ENCODE results near the gene SORL1-AS1.

The SORL1-AS1 gene

DNA sequence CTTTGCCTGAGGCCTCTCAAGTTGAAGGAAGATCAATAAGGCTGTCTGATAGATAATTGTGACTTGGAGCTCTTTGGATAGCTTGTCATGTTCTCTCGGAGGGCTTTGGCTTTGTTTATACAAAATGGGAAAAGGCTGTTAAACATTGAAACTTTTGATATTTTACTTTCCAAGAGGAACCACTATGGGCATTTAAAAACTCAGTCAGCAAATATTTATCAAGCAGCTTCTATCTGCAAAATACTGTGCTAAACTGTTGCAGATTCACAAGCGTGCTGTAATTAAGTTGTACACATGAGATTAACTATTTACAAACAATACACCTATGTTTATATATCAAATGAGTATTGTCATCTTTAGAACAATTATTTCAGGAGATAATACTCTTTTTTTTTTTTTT is 35.2 kb downstream of the SORL1-AS1 start:
- Histone ChIP-seq H2AFZ (replicated peaks) (peak overlapping the region; percentile 70), H3K36me3 (no peaks in the 10 kb centered on the region), H3K79me2 (ENCODE audit: low read depth) (no peaks in the 10 kb centered on the region), H3K9ac (no peak overlapping the region), H3K4me1 (no peaks in the 10 kb centered on the region), H3K9me3 (ENCODE audit: low read depth) (no peaks in the 10 kb centered on the region), H3K4me2 (no peak overlapping the region), H3K4me3 (no peak overlapping the region), H3F3A (ENCODE audit: low read depth) (no peaks in the 10 kb centered on the region), H3K27ac (no peak overlapping the region), H3K27me3 (no peaks in the 10 kb centered on the region), H4K20me1 (ENCODE audit: low read depth) (no peaks in the 10 kb centered on the region)
- Mint-ChIP-seq H3K36me3 (no peaks in the 10 kb centered on the region), H3K4me1 (peaks cover 4% of the 10 kb centered on the region), H3K27me3 (ENCODE audit: insufficient read depth, low read depth) (peaks cover 2% of the 10 kb centered on the region), H3K27ac (no peak overlapping the region), H3K4me3 (no peak overlapping the region), H3K9me3 (no peaks in the 10 kb centered on the region)
- no peak for DNase-seq (ENCODE audit: low spot score)
- TF ChIP-seq EZH2 (IDR thresholded peaks at IDR 0.05), result no peak
- TF ChIP-seq, protein P1, sequence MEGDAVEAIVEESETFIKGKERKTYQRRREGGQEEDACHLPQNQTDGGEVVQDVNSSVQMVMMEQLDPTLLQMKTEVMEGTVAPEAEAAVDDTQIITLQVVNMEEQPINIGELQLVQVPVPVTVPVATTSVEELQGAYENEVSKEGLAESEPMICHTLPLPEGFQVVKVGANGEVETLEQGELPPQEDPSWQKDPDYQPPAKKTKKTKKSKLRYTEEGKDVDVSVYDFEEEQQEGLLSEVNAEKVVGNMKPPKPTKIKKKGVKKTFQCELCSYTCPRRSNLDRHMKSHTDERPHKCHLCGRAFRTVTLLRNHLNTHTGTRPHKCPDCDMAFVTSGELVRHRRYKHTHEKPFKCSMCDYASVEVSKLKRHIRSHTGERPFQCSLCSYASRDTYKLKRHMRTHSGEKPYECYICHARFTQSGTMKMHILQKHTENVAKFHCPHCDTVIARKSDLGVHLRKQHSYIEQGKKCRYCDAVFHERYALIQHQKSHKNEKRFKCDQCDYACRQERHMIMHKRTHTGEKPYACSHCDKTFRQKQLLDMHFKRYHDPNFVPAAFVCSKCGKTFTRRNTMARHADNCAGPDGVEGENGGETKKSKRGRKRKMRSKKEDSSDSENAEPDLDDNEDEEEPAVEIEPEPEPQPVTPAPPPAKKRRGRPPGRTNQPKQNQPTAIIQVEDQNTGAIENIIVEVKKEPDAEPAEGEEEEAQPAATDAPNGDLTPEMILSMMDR (IDR thresholded peaks at IDR 0.05), result no peak
- TF ChIP-seq EZH2phosphoT487 (IDR thresholded peaks at IDR 0.05), result no peak

DNA sequence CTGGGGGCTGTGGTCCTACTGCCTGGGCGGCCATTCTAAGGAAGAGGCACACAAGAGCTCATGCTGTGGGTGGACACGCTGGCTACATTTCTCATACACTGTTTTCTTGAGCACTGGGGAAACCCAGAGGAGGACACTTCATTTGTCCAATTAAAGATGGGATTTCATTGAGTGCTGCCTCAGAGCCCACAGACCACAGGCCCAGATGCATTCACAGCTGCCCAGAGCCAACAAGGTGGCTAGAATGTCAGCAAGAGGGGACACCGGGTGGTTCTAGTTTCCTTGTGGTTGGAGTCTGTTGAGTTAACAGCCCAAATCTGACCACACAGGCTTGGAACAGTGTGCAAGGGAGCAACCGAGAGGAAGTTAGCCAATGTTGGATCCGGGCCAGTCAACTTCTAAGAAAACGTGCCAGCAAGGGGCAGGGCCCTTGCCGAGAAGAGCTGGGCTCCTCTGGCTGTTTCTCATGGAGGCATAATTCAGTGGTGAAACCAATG is 35.7 kb downstream of the SORL1-AS1 start:
- H3K9ac ChIP-seq, result no peak overlapping the region
- no peaks in the 10 kb centered on the region for H4K20me1 ChIP-seq (ENCODE audit: low read depth)
- H3K27me3 Mint-ChIP-seq (ENCODE audit: insufficient read depth, low read depth), result peaks cover 6% of the 10 kb centered on the region
- no peak overlapping the region for H3K4me3 Mint-ChIP-seq
- no peaks in the 10 kb centered on the region for H3K9me3 ChIP-seq (ENCODE audit: low read depth)
- peak overlapping the region; percentile 70 for H2AFZ ChIP-seq (replicated peaks)
- TF ChIP-seq, protein P1 (IDR thresholded peaks at IDR 0.05), result no peak
- no peak for TF ChIP-seq EZH2phosphoT487 (IDR thresholded peaks at IDR 0.05)
- no peak for TF ChIP-seq EZH2 (IDR thresholded peaks at IDR 0.05)
- peaks cover 4% of the 10 kb centered on the region for H3K4me1 Mint-ChIP-seq
- no peaks in the 10 kb centered on the region for H3K9me3 Mint-ChIP-seq
- peak overlapping the region; percentile 22 for H3K27ac Mint-ChIP-seq
- H3K4me3 ChIP-seq, result no peak overlapping the region
- no peak overlapping the region for H3K27ac ChIP-seq
- no peak overlapping the region for H3K4me2 ChIP-seq
- H3K27me3 ChIP-seq, result no peaks in the 10 kb centered on the region
- no peaks in the 10 kb centered on the region for H3K36me3 ChIP-seq
- no peaks in the 10 kb centered on the region for H3K79me2 ChIP-seq (ENCODE audit: low read depth)
- H3K4me1 ChIP-seq, result no peaks in the 10 kb centered on the region
- no peaks in the 10 kb centered on the region for H3K36me3 Mint-ChIP-seq
- DNase-seq (ENCODE audit: low spot score), result no peak
- H3F3A ChIP-seq (ENCODE audit: low read depth), result no peaks in the 10 kb centered on the region

DNA sequence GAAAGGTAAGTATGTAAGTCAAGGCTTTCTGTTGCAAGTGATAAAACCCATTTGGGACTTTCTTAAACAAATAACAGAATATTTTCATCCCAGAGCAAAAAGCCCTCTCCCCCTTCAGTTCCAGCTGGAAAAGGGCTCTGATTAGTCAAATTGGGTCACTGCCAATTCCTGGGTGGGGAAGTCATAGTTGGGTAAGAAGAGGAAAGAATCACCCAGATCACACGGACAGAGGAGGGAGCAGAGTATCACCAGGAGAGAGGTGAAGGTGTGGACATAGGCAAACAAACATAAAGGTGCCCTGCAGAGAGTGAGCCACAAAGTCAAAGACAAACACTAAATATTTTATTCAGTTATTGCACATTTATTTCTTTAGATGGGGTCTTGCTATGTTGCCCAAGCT is 36.9 kb downstream of the SORL1-AS1 start:
- Histone ChIP-seq H3K27ac (no peak overlapping the region), H3F3A (ENCODE audit: low read depth) (no peaks in the 10 kb centered on the region), H2AFZ (replicated peaks) (no peak overlapping the region), H3K4me3 (no peak overlapping the region), H3K36me3 (no peaks in the 10 kb centered on the region), H3K79me2 (ENCODE audit: low read depth) (no peaks in the 10 kb centered on the region), H3K4me2 (no peak overlapping the region), H4K20me1 (ENCODE audit: low read depth) (no peaks in the 10 kb centered on the region), H3K9me3 (ENCODE audit: low read depth) (no peaks in the 10 kb centered on the region), H3K9ac (no peak overlapping the region), H3K27me3 (no peaks in the 10 kb centered on the region), H3K4me1 (no peaks in the 10 kb centered on the region)
- no peaks in the 10 kb centered on the region for H3K9me3 Mint-ChIP-seq
- no peak overlapping the region for H3K4me3 Mint-ChIP-seq
- peaks cover 6% of the 10 kb centered on the region for H3K27me3 Mint-ChIP-seq (ENCODE audit: insufficient read depth, low read depth)
- no peak for TF ChIP-seq EZH2phosphoT487 (IDR thresholded peaks at IDR 0.05)
- H3K4me1 Mint-ChIP-seq, result peaks cover 4% of the 10 kb centered on the region
- no peaks in the 10 kb centered on the region for H3K36me3 Mint-ChIP-seq
- DNase-seq (ENCODE audit: low spot score), result no peak
- H3K27ac Mint-ChIP-seq, result no peak overlapping the region

DNA sequence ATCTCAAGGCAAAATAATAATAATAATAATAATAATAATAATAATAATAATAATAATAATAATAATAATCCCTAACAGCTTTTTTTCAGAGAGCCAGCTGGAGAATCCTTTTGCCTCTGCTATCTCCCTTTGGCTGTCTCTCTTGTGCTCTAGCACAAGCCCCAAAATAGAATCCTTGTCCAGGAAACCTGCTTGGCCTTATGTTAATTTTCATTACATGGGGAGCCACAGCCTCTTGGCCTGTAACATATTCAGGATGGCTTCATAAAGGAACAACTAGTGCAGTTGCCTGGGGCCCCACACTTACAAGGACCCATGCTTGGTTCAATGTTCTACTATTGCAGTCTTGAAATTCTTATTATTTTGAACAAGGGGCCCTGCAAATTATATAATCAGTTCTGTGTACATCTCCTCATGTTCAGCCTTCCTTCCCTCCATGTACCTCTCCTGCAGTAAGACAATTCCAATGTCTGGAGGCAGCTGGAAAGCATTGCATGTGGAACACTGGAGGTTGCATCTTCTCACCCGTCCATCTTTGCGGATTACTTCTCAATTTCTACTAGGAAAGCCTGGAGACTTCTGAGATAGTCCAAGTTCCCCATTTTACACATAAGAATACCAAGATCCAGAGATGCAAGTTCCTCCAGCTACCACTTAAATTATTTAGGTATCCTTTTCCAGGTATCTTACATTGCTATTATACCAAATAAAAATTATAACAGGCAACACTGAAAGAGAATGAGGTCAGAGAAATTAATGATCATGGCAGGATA is 38.4 kb downstream of the SORL1-AS1 start:
- no peak for DNase-seq (ENCODE audit: low spot score)
- no peak overlapping the region for H3K27ac ChIP-seq
- no peaks in the 10 kb centered on the region for H3K36me3 ChIP-seq
- no peaks in the 10 kb centered on the region for H3K9me3 ChIP-seq (ENCODE audit: low read depth)
- Mint-ChIP-seq H3K4me1 (peaks cover 4% of the 10 kb centered on the region), H3K9me3 (no peaks in the 10 kb centered on the region), H3K27me3 (ENCODE audit: insufficient read depth, low read depth) (peaks cover 6% of the 10 kb centered on the region), H3K27ac (no peak overlapping the region), H3K4me3 (no peak overlapping the region), H3K36me3 (no peaks in the 10 kb centered on the region)
- H3K4me3 ChIP-seq, result no peak overlapping the region
- H3K27me3 ChIP-seq, result no peaks in the 10 kb centered on the region
- no peak overlapping the region for H3K9ac ChIP-seq
- no peaks in the 10 kb centered on the region for H4K20me1 ChIP-seq (ENCODE audit: low read depth)
- H3K4me2 ChIP-seq, result no peak overlapping the region
- no peak overlapping the region for H2AFZ ChIP-seq (replicated peaks)
- no peaks in the 10 kb centered on the region for H3F3A ChIP-seq (ENCODE audit: low read depth)
- no peaks in the 10 kb centered on the region for H3K4me1 ChIP-seq
- TF ChIP-seq EZH2 (IDR thresholded peaks at IDR 0.05), result no peak
- TF ChIP-seq, protein P1 (IDR thresholded peaks at IDR 0.05), result no peak
- no peak for TF ChIP-seq EZH2phosphoT487 (IDR thresholded peaks at IDR 0.05)
- H3K79me2 ChIP-seq (ENCODE audit: low read depth), result no peaks in the 10 kb centered on the region
